ENCODE data around the gene TUT4.

The TUT4 gene

DNA sequence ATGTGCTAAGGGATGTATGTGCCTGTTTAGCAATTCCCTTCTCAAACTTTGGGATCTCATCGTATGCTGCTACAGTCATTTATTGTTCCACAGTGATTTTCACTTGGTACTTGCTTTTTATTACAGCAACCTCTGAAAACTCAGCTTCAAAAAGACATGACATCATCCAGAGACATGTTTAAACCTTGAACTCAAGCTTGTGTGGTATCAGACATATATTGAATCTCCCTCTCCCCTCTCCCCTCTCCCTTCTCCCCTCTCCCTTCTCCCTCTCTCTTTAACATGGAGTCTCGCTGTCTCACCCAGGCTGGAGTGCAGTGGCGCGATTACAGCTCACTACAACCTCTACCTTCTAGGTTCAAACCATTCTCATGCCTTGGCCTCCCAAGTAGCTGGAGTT lies 19.5 kb upstream of the TUT4 start:
- DNase-seq: no peak

- DNase-seq: no peak
These were observed 18.9 kb upstream of the TUT4 start for GRCh38 chr1:52571783-52572182.

DNA sequence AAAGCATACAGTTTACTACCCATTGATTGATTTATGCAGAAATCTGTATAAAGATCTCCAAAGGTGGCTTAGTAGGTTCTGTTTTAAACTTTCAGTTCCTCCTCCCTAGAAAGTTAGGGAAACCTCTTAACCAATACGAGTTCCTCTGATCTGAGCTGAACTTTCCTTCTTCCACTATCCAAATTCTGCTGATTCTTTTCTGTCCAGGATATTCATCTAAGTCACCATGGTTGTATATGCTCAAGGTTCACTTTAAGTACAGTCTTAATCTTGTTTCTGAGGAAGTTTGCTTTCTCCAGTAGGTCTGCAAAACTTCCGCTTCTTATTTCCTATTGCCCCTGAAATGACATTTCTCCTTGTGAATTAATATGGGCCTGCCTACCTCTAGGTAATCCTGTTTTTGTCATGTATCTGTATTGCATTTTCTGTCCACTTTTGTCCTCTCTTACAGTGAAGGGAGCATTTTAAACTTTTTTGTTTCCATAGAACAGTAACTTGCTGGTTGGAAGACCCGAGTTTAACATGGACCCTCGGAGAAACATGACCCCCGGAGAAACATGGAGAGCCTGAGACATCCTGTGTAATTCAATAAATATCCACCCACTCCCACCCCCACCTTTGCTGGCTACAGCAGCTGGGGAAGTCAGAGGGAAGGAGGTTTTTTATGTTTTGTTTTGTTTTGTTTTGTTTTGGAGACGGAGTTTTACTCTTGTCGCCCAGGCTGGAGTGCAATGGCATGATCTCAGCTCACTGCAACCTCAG lies 16.7 kb upstream of the TUT4 start:
- no peak for DNase-seq

- DNase-seq: no peak
These were observed 15.1 kb upstream of the TUT4 start for GRCh38 chr1:52567943-52568342.

- DNase-seq: no peak
These were observed 9.9 kb upstream of the TUT4 start for GRCh38 chr1:52562766-52563165.

DNA sequence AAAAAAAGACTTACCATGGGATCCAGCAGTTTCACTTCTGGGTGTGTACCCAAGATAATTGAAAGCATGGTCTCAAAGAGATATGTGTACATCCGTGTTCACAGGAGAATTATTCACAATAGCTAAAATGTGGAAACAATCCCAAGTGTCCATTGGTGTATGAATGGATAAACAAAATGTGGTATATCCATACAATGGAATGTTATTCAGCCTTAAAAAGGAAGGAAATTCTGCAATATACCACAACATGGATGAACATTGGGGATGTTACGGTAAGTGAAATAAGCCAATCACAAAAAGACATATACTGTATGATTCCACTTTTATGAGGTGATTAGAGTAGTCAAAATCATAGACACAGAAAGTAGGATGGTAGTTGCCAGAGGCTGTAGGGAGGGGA lies 7.0 kb upstream of the TUT4 start:
- DNase-seq: no peak

- no peak for DNase-seq
These were observed 6.0 kb upstream of the TUT4 start for GRCh38 chr1:52558941-52559340.

DNA sequence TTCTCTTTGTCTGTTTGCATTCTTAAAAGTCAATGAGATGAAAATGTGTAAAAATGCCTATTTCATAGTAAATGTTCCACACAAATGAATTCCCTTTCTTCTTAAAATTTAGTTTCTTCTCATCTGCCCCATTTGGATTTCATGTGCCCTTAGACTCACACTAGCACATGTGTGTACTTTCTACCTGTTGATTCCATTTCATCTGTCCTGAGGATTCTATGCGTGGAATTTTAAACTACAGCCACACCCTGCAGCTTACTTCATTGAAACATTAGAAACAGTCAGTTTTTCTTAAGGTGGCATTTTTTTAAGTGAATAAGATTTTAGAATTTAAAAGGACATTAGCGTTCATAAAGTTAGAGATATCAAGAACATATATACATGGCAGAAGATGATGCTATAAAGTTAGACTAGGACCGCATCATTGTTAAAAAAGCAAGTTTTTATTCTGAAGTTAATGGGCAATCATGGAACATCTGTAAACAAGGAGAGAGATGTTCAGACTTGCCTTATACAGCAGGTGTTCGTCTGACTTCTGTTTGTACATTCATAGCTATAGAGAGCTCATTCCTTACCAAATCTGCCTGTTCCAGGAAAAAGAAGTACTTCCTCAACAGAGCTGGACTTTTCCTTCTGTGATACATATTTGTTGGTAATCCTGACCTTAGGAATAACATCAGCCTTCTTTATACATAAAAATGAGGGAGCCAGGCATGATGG lies 3.9 kb upstream of the TUT4 start:
- DNase-seq: no peak

DNA sequence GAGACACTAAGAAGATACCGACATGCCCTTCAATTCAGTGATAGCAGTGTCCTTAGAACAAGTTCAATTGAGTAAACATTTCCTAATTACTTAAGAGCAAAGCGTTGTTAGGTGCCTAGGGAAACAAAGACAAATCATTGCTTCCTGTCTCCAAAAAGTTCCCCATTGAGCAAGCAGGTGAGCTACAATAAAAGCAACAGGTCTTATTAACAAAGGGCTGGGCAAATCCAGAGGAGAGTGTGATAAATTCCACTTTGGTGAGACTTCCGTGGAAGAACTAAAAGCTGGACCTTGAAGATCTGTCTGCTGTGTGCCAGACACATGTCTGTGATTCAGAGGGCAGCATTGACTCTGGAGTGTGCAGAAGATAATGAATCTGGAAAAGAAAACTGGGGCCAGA lies 1.9 kb upstream of the TUT4 start:
- DNase-seq: no peak

GRCh38 chr1:52554267-52554640 lies 1.4 kb upstream of the TUT4 start:
- no peak for DNase-seq

DNA sequence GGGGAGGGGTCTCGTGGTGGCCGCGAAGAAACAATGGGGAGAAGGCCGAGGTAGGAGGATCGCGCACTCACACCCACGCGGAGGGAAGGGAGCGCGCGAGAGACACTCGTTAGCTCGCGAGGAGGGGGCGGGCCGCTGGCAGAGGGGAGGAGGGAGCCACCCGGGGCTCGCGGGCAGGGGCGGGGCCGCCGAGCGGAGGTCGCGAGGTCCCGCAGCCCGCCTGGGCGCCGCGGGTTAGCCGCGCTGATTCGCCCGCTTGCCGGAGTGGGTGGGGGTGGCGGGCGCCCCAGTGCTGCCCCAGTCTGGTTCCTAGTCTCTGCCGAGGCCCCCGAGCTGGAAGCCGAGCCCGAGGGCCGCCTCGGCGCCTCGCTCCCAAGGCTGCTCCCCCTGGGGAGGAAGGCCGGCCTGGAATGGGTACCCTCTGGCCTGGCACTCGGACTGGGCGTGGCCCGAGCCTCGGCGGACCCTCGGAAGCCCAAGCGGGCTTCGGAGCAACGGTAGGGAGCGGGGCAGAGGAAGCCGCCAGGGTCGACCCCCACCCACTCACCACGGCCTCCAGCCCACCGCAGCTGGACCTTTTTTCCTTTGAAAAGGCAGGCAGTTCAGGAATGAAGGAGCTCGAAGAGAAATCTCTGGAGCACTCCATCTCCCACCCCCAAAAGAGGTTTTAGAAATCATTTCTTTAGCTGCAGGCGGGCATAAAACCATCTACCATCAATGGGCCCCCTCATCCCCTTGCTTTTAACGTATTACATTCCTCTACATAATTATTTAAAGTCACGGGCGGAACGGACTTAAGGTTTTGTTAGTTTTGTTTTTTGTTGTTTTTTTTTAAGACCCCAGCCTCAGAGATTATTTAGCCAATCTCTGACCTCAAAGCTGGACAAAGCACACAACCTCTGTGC lies 722 bp upstream of the TUT4 start:
- DNase-seq: peak; percentile 85

DNA sequence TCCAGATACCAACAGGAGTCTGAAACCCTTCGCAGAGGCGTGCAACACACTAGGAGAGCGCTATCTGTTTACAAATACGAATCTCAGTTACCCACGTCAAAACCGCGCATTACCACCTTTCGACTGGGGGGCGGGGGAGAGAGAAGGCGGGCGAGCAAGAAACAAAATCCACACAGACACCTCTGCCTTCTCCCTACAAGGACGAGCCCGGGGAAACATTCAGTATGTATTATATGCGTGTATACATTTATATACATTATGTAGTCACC lies 722 bp downstream of the TUT4 start:
- DNase-seq: peak; percentile 69

GRCh38 chr1:52551507-52552235 lies 1.2 kb downstream of the TUT4 start:
- no peak for DNase-seq

DNA sequence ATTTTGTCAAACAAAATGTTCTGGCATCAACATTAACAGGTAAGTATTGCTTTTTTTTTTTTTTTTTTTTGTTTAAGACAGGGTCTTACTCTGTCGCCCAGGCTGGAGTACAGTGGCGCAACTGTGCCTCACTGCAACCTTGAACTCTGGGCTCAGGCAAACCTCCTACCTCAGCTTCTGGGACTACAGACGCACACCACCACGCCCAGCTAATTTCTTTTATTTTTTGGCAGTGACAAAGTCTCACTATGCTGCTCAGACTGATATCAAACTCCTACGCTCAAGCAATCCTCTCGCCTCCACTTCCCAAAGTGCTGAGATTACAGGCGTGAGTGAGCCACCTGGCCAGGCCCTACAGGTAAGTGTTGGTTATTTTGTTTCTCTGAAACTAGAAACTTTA lies 2.4 kb downstream of the TUT4 start:
- no peak for DNase-seq

DNA sequence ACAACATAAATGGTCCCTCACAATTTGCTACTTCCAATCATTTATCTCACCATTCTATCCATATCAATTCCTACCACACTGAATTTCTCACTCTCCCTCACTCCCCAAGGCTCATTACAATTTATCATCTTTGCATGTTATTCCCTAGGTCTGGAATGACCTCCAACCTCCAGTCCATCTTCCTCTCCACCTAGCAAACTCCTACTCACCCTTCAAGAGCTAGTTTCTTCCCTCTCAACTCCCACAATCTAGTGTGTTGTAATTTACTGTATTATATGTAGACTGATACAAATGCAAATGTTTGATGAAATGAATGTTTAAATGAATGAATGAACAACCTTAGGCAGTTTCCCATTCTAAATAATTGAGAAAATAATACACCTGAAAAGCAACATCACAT lies 3.6 kb downstream of the TUT4 start:
- DNase-seq: no peak

DNA sequence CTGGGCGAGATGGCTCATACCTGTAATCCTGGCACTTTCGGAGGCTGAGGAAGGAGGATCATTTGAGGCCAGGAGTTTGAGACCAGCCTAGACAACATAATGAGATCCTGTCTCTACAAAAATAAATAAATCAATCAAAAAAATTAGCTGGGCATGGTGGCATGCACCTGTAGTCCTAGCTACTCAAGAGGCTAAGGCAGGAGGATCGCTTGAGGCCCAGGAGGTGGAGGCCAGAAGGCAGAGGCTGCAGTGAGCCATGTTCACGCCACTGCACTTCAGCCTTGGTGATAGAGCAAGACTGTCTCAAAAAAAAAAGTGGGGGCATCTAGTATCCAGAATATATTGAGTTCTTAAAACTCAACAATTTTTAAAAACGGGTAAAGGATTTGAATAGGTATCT lies 6.0 kb downstream of the TUT4 start:
- DNase-seq: no peak

- no peak for DNase-seq
These were observed 8.0 kb downstream of the TUT4 start for GRCh38 chr1:52544665-52545525.

DNA sequence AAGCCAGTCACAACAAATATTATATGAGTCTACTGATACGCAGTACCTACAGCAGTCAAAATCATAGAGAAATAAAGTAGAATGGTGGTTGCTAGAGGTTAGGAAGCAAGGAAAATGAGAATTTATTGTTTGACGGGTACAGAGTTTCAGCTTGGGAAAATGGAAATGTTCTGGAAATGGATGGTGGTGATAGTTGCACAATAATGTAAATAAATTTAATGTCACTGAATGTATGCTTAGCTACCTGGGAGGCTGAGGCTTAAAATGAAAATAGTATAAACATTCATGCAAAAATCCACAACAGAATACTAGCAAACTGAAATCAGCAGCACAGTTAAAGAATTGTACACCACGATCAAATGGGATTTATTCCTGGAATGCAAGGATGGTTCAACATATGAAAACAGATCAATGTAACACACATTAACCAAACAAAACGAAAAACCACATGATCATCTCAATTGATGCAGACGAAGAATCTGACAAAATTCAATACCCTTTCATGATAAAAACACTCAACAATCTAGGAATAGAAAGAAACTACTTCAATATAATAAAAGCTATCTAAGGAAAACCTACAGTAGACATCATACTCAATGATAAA lies 10.7 kb downstream of the TUT4 start:
- DNase-seq: no peak

DNA sequence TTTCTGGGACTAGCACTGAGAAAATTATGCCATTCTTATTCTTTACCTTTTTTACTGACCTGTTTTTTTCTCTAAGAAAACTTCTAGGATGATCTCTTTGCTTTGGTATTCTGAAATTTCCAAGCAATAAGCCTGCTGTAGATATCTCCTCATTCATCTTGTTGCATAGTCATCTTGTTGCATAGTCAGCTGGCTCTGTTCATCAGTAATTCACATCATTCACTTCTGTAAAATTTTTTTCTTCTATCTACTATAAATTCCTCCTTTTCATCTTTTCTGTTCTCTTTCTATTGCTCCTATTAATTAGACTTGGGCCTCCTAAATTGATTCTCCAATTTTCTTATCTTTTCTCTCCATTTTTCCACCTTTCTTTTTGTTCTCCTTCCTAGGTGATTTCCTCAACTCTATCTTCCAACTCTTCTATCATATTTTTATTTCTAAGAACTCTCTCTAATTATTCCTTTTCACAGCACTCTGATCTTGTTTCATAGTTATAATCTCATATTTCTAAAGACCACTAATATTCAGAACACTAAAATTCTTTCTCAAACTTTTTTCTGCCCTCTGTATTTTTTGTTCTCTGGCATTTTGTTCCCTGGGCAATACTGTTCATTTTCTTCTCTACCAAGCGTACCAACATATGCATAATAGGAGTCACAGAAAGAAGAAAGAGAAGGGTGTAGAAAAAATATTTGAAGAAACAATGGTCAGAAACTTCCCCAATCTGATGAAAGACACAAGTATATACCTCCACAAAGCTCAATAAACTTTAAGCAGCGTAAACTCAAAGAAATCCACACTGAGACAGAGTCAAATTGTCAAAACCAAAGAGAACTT lies 17.7 kb downstream of the TUT4 start:
- DNase-seq: no peak

- no peak for DNase-seq
These were observed 19.2 kb downstream of the TUT4 start for GRCh38 chr1:52533713-52534112.
